Activated T-cell treated with anti-CD3 and anti-CD28 coated beads for 24 hours (primary cell): Measurements from ENCODE around the gene COL28A1.

Source experiments
- DNase-seq: peaks from one replicate; pipeline ENCODE4 v3.0.0-alpha.2; 2020; ENCODE audit warnings: low read depth

COL28A1 gene

GRCh38 chr7:7330997-7331396 is 204.7 kb downstream of the COL28A1 start:
- DNase-seq: no peak

- no peak for DNase-seq
Observed at GRCh38 chr7:7329326-7329725, 206.3 kb downstream of the COL28A1 start.

- DNase-seq: no peak
Observed at GRCh38 chr7:7327423-7327822, 208.2 kb downstream of the COL28A1 start.

- no peak for DNase-seq
Observed at GRCh38 chr7:7324698-7325097, 211.0 kb downstream of the COL28A1 start.

GRCh38 chr7:7323921-7324320 is 211.8 kb downstream of the COL28A1 start:
- no peak for DNase-seq

- no peak for DNase-seq
Observed at GRCh38 chr7:7323352-7323751, 212.3 kb downstream of the COL28A1 start.

GRCh38 chr7:7321681-7322080 is 214.0 kb downstream of the COL28A1 start:
- DNase-seq: no peak

GRCh38 chr7:7318601-7319000 is 217.1 kb downstream of the COL28A1 start:
- no peak for DNase-seq

- DNase-seq: no peak
Observed at GRCh38 chr7:7317850-7318249, 217.8 kb downstream of the COL28A1 start.

- DNase-seq: no peak
Observed at GRCh38 chr7:7315851-7316250, 219.8 kb downstream of the COL28A1 start.

GRCh38 chr7:7312323-7312722 is 223.3 kb downstream of the COL28A1 start:
- no peak for DNase-seq

GRCh38 chr7:7311001-7311400 is 224.7 kb downstream of the COL28A1 start:
- no peak for DNase-seq

- DNase-seq: no peak
Observed at GRCh38 chr7:7309203-7309602, 226.5 kb downstream of the COL28A1 start.
